GM12874 (cell line): ENCODE measurements around the gene C9.

Source experiments
- TF ChIP-seq, protein P1 (sequence below): IDR thresholded peaks from 2 replicates; pipeline ENCODE4 v1.5.1; 2011; ENCODE audit warnings: low read depth, mild to moderate bottlenecking, control low read depth, low read length, moderate library complexity; ENCODE audit not compliant: insufficient read depth

The C9 gene

GRCh38 chr5:39323542-39323941, 40.8 kb downstream of the C9 start:
- TF ChIP-seq, protein P1, sequence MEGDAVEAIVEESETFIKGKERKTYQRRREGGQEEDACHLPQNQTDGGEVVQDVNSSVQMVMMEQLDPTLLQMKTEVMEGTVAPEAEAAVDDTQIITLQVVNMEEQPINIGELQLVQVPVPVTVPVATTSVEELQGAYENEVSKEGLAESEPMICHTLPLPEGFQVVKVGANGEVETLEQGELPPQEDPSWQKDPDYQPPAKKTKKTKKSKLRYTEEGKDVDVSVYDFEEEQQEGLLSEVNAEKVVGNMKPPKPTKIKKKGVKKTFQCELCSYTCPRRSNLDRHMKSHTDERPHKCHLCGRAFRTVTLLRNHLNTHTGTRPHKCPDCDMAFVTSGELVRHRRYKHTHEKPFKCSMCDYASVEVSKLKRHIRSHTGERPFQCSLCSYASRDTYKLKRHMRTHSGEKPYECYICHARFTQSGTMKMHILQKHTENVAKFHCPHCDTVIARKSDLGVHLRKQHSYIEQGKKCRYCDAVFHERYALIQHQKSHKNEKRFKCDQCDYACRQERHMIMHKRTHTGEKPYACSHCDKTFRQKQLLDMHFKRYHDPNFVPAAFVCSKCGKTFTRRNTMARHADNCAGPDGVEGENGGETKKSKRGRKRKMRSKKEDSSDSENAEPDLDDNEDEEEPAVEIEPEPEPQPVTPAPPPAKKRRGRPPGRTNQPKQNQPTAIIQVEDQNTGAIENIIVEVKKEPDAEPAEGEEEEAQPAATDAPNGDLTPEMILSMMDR, result no peak

GRCh38 chr5:39319395-39319794, 44.9 kb downstream of the C9 start:
- TF ChIP-seq, protein P1, result no peak

DNA sequence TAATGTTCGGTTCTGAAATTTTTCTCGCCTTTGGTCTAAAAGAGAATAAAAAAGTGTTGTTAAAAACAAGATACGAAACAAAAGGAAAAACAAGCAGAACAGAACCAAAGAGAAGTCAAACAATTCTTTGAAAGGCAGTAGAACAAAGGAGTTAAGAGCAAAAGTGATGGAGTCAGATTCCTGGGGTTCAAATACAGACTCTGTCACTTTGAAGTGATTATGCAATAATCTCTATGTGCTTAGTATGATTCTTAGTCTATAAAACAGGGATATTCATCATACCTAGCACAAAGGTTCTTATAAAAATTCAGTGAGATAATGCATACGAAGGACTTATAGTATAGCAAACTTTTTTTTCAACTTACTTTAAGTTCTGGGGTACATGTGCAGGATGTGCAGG, 48.3 kb downstream of the C9 start:
- TF ChIP-seq, protein P1, result no peak

- TF ChIP-seq, protein P1, result no peak
Observed at GRCh38 chr5:39314591-39314990, 49.7 kb downstream of the C9 start.

- TF ChIP-seq, protein P1, result no peak
Observed at GRCh38 chr5:39309534-39309933, 54.8 kb downstream of the C9 start.

- TF ChIP-seq, protein P1, result no peak
Observed at GRCh38 chr5:39302472-39302871, 61.8 kb downstream of the C9 start.

DNA sequence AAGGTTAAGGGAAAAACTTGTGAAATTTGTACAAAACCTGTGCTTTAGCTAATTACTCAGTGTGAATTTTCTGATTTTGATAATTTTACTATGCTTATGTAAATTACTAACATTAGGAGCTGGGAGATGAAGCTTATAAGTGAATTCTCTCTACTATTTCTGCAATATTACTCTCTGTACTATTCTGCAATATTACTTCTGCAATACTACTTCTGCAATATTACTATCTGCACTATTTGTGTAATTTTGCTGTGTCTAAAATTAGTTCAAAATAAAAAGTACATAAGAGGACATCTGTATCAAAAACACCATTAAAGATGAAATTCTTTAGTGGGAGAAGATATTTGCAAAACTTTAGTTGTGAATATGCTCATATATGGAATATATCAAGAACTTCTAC, 62.9 kb downstream of the C9 start:
- TF ChIP-seq, protein P1, result no peak

- TF ChIP-seq, protein P1, result no peak
Observed at GRCh38 chr5:39299962-39300361, 64.3 kb downstream of the C9 start.
